B cell (primary cell): ENCODE measurements around the gene DNAJC1. TPM values are rescaled to one million over a fixed set of nuclear protein-coding genes. Genes with fewer than 3 reads are reported as not detected.

Source experiments
- ATAC-seq: fragments of 200-7000 bp; cut with Tn5 transposase; one replicate; pipeline ENCODE4 v1.10.0; 2021; ENCODE audit warnings: low read depth, mild to moderate bottlenecking, moderate number of reproducible peaks, moderate library complexity
- CTCF ChIA-PET: fragments of 350-600 bp; sonication (Branson Sonifier 250); formaldehyde crosslinking; loops from one replicate; lab custom pipeline; 2021; ENCODE audit warnings: antibody characterized with exemption, inconsistent platforms; lab: Charles Lee
- POLR2A ChIA-PET: fragments of 350-600 bp; sonication (Branson Sonifier 250); formaldehyde crosslinking; loops from one replicate; lab custom pipeline; 2021; ENCODE audit warnings: antibody characterized with exemption; lab: Charles Lee
- DNase-seq: peaks from one replicate; pipeline ENCODE4 v3.0.0; 2013
- H2AFZ ChIP-seq: 2 replicates; pipeline ENCODE4 v1.6.1; 2012; ENCODE audit warnings: mild to moderate bottlenecking, low read depth, low read length; ENCODE audit not compliant: insufficient read depth, poor library complexity, severe bottlenecking
- H3K27ac ChIP-seq, 2 donors: 1 replicate in 1 of 2; 2 replicates in 1 of 2; pipeline ENCODE4 v1.5.1; 2012 to 2013; ENCODE audit warnings: low read length in 2 of 2, mild to moderate bottlenecking in 2 of 2, moderate library complexity in 1 of 2
- H3K27me3 ChIP-seq, 4 experiments: fragments of 200-600 bp in 1 of 4; sonication (generic) in 1 of 4; replicated peaks in 1 of 4; 1 replicate in 2 of 4; 2 replicates in 2 of 4; pipeline versions ENCODE4 v1.6.1 to v1.7.0; 2013 to 2016; ENCODE audit warnings: low read length in 3 of 4, mild to moderate bottlenecking in 2 of 4, mixed read lengths in 1 of 4, moderate library complexity in 1 of 4; ENCODE audit not compliant: insufficient read depth in 4 of 4, control insufficient read depth in 3 of 4; ENCODE audit errors: control extremely low read depth in 1 of 4
- H3K36me3 ChIP-seq, 2 experiments: replicated peaks in 1 of 2; 1 replicate in 1 of 2; 2 replicates in 1 of 2; pipeline versions ENCODE4 v1.6.1 to v1.7.1; 2013; ENCODE audit warnings: low read length in 1 of 2; ENCODE audit not compliant: insufficient read depth in 2 of 2, control insufficient read depth in 1 of 2; ENCODE audit errors: control extremely low read depth in 1 of 2, extremely low read depth in 1 of 2
- H3K4me1 ChIP-seq, 2 donors: fragments of 200-600 bp in 1 of 2; sonication (generic) in 1 of 2; 1 replicate in 1 of 2; 2 replicates in 1 of 2; pipeline versions ENCODE4 v1.5.1 to v1.6.1; 2013 to 2017; ENCODE audit warnings: low read length in 2 of 2; ENCODE audit not compliant: control insufficient read depth in 2 of 2, insufficient read depth in 2 of 2
- H3K4me2 ChIP-seq: replicated peaks from 2 replicates; pipeline ENCODE3; 2012; ENCODE audit warnings: mild to moderate bottlenecking, low read depth, low read length; ENCODE audit not compliant: poor library complexity, severe bottlenecking
- H3K4me3 ChIP-seq, 5 experiments: fragments of 200-600 bp in 1 of 5; sonication (generic) in 1 of 5; 1 replicate in 3 of 5; 2 replicates in 2 of 5; pipeline versions ENCODE4 v1.5.1 to v1.7.0; 2011 to 2016; ENCODE audit warnings: low read length in 4 of 5, mild to moderate bottlenecking in 4 of 5, low read depth in 2 of 5, control low read depth in 1 of 5, moderate library complexity in 1 of 5; ENCODE audit not compliant: insufficient read depth in 1 of 5; ENCODE audit errors: control extremely low read depth in 1 of 5, extremely low read depth in 1 of 5
- H3K79me2 ChIP-seq: fragments of 200-600 bp; sonication (generic); one replicate; pipeline ENCODE4 v1.6.0; 2016; ENCODE audit warnings: low read length; ENCODE audit not compliant: control insufficient read depth, insufficient read depth
- H3K9ac ChIP-seq: fragments of 200-600 bp; sonication (generic); 2 replicates; pipeline ENCODE4 v1.6.1; 2017; ENCODE audit warnings: mild to moderate bottlenecking, low read length, moderate library complexity
- H3K9me3 ChIP-seq, 3 donors: one replicate each; pipeline versions ENCODE4 v1.6.1 to v1.7.1; 2013; ENCODE audit warnings: low read length in 2 of 3; ENCODE audit not compliant: control insufficient read depth in 2 of 3, insufficient read depth in 1 of 3; ENCODE audit errors: control extremely low read depth in 1 of 3
- H4K20me1 ChIP-seq: 2 replicates; pipeline ENCODE4 v1.6.0; 2012; ENCODE audit warnings: mild to moderate bottlenecking, low read length; ENCODE audit not compliant: insufficient read depth, control insufficient read depth, poor library complexity, severe bottlenecking
- H3K27ac Mint-ChIP-seq: one replicate; pipeline ENCODE4 v1.8.0; 2021; ENCODE audit warnings: mixed read lengths
- H3K27me3 Mint-ChIP-seq: one replicate; pipeline ENCODE4 v1.8.0; 2021; ENCODE audit warnings: mixed read lengths
- H3K4me1 Mint-ChIP-seq: one replicate; pipeline ENCODE4 v1.8.0; 2021; ENCODE audit warnings: mixed read lengths
- H3K4me3 Mint-ChIP-seq: one replicate; pipeline ENCODE4 v1.8.0; 2021; ENCODE audit warnings: mixed read lengths
- H3K9me3 Mint-ChIP-seq: one replicate; pipeline ENCODE4 v1.8.0; 2022; ENCODE audit warnings: mixed read lengths; ENCODE audit not compliant: insufficient read depth
- EZH2 ChIP-seq: IDR thresholded peaks from 2 replicates; pipeline ENCODE4 v1.6.1; 2012; ENCODE audit warnings: borderline replicate concordance, low read depth, mild to moderate bottlenecking, moderate library complexity, low read length; ENCODE audit not compliant: insufficient read depth, poor library complexity, severe bottlenecking
- WGBS: methylation state at CpG from one replicate; pipeline ENCODE4 v1.1.5; 2013; ENCODE audit warnings: missing lambda C conversion rate; ENCODE audit not compliant: insufficient coverage; 5-methylcytosine and 5-hydroxymethylcytosine counted together
- intact Hi-C: fragments of 100-400 bp; cut with micrococcal nuclease; formaldehyde crosslinking; loops from one replicate; pipeline ENCODE4 v1.10.0; 2022
- polyA plus RNA-seq: library from polyadenylated mRNA; depleted of rRNA; stranded (reverse); fragments of >200 nt; gene quantifications from 2 replicates; pipeline ENCODE4 v1.2.3, GENCODE V29; 2012
- total RNA-seq, 2 donors: library from RNA; stranded (reverse); fragments of 120-200 nt in 1 of 2; gene quantifications; 1 replicate in 1 of 2; 2 replicates in 1 of 2; pipeline versions ENCODE4 v1.2.3 to v1.2.4, GENCODE V29; 2013 to 2022
- TF ChIP-seq, protein P1 (sequence below): fragments of 200-600 bp; IDR thresholded peaks from one replicate; pipeline ENCODE4 v1.8.0; 2022; ENCODE audit warnings: antibody characterized with exemption, mild to moderate bottlenecking

The DNAJC1 gene
- total and polyA plus RNA-seq, 2 donors (not counting 1 experiment from before 2014, with no cell fraction given), result 9.4 to 15.4 TPM

DNA sequence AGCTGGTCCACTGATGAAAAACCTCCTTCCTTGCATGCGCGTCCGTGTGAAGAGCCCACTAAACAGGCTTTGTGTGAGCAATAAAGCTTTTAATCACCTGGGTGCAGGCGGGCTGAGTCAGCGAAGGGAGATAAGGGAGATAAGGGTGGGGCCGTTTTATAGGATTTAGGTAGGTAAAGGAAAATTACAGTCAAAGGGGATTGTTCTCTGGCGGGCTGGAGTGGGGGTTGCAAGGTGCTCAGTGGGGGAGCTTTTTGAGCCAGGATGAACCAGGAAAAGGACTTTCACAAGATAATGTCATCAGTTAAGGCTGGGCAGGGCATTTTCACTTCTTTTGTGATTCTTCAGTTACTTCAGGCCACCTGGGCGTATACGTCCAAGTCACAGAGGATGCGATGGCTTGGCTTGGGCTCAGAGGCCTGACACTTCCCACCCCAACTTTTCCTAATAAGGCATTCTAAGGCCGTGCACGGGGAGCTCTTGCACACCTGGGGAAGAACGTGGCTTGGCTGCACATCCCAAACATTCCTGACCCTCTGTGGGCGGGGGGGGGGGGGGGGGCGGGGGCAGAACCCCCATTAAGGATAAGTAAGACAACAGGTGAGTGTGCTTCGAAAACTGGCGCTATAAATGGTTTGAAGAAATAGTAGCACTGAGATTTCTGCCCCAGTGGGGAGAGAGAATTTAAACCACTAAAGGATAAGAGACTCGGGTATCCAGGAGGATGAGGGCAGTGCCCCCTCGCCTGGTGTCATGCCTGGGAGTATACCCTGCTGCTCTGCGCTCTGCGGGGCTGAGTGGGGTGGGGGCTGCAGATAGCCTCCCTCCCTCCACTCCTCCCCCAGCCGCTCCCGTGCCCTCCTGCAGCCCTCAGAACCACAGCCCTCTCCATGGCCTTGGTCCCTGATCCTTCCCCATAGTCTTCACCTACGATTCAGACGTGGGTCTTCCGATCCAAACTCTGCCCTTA, 251.9 kb downstream of the DNAJC1 start:
- TF ChIP-seq, protein P1, sequence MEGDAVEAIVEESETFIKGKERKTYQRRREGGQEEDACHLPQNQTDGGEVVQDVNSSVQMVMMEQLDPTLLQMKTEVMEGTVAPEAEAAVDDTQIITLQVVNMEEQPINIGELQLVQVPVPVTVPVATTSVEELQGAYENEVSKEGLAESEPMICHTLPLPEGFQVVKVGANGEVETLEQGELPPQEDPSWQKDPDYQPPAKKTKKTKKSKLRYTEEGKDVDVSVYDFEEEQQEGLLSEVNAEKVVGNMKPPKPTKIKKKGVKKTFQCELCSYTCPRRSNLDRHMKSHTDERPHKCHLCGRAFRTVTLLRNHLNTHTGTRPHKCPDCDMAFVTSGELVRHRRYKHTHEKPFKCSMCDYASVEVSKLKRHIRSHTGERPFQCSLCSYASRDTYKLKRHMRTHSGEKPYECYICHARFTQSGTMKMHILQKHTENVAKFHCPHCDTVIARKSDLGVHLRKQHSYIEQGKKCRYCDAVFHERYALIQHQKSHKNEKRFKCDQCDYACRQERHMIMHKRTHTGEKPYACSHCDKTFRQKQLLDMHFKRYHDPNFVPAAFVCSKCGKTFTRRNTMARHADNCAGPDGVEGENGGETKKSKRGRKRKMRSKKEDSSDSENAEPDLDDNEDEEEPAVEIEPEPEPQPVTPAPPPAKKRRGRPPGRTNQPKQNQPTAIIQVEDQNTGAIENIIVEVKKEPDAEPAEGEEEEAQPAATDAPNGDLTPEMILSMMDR, result no peak
- intact Hi-C loops, result no loop called here
- ChIA-PET CTCF (no interaction called here), POLR2A (no interaction called here)
- Histone ChIP-seq H3K4me2 (no peak overlapping the region), H4K20me1 (no peaks in the 10 kb centered on the region), H3K27me3 (no peaks in the 10 kb centered on the region), H3K79me2 (no peaks in the 10 kb centered on the region), H2AFZ (no peak overlapping the region), H3K36me3 (no peaks in the 10 kb centered on the region), H3K9me3 (no peaks in the 10 kb centered on the region), H3K4me3 (no peak overlapping the region), H3K27ac (no peak overlapping the region), H3K4me1 (no peaks in the 10 kb centered on the region), H3K9ac (no peak overlapping the region)
- no peaks in the 10 kb centered on the region for H3K4me1 Mint-ChIP-seq
- ATAC-seq (no peak), DNase-seq (no peak)
- H3K9me3 Mint-ChIP-seq, result no peaks in the 10 kb centered on the region
- H3K4me3 Mint-ChIP-seq, result no peak overlapping the region
- H3K27ac Mint-ChIP-seq, result no peak overlapping the region
- no peaks in the 10 kb centered on the region for H3K27me3 Mint-ChIP-seq
- WGBS, result 99% methylated on average over 15 of the region's 26 CpGs

GRCh38 chr10:21750424-21750823, 253.1 kb downstream of the DNAJC1 start:
- ChIA-PET POLR2A (no interaction called here), CTCF (no interaction called here)
- no peak overlapping the region for H3K9ac ChIP-seq
- no peak overlapping the region for H3K4me3 ChIP-seq
- H3K9me3 ChIP-seq, result no peaks in the 10 kb centered on the region
- DNase-seq (no peak), ATAC-seq (no peak)
- intact Hi-C loops, result no loop called here
- H3K27ac ChIP-seq, result no peak overlapping the region
- no peak overlapping the region for H2AFZ ChIP-seq
- WGBS, result 88% methylated on average over 10 of the region's 12 CpGs
- H4K20me1 ChIP-seq, result no peaks in the 10 kb centered on the region
- H3K36me3 ChIP-seq, result no peaks in the 10 kb centered on the region
- no peaks in the 10 kb centered on the region for H3K79me2 ChIP-seq
- H3K4me2 ChIP-seq, result no peak overlapping the region
- Mint-ChIP-seq H3K27ac (no peak overlapping the region), H3K27me3 (no peaks in the 10 kb centered on the region), H3K9me3 (no peaks in the 10 kb centered on the region), H3K4me1 (peaks cover 2% of the 10 kb centered on the region), H3K4me3 (no peak overlapping the region)
- H3K4me1 ChIP-seq, result no peaks in the 10 kb centered on the region
- no peaks in the 10 kb centered on the region for H3K27me3 ChIP-seq
- TF ChIP-seq, protein P1, result no peak
- TF ChIP-seq EZH2, result no peak
